NCI-H2227 treated with DMSO at 0.1 percent for 48 hours (cell line): ENCODE data around the gene KMT2B.

Experiments used
- DNase-seq: peaks from one replicate; lab custom pipeline; 2025; lab: John Stamatoyannopoulos, UW

The KMT2B gene

GRCh38 chr19:35727053-35727955 is 9.5 kb downstream of the KMT2B start:
- no peak for DNase-seq

GRCh38 chr19:35727956-35728706 is 10.3 kb downstream of the KMT2B start:
- no peak for DNase-seq

- DNase-seq = no peak
Observed at GRCh38 chr19:35729021-35729420, 11.2 kb downstream of the KMT2B start.

- DNase-seq = no peak
Observed at GRCh38 chr19:35729763-35730162, 12.0 kb downstream of the KMT2B start.

GRCh38 chr19:35730326-35730725 is 12.5 kb downstream of the KMT2B start:
- DNase-seq = no peak

- DNase-seq = no peak
Observed at GRCh38 chr19:35731353-35731752, 13.6 kb downstream of the KMT2B start.

GRCh38 chr19:35731779-35732405 is 14.1 kb downstream of the KMT2B start:
- no peak for DNase-seq

- no peak for DNase-seq
Observed at GRCh38 chr19:35732540-35733179, 14.9 kb downstream of the KMT2B start.

GRCh38 chr19:35733180-35734125 is 15.7 kb downstream of the KMT2B start:
- no peak for DNase-seq

- no peak for DNase-seq
Observed at GRCh38 chr19:35734273-35734672, 16.5 kb downstream of the KMT2B start.

GRCh38 chr19:35734889-35735288 is 17.1 kb downstream of the KMT2B start:
- no peak for DNase-seq

- DNase-seq = no peak
Observed at GRCh38 chr19:35736913-35737886, 19.4 kb downstream of the KMT2B start.

GRCh38 chr19:35738021-35738886 is 20.5 kb downstream of the KMT2B start:
- DNase-seq = no peak

GRCh38 chr19:35738887-35739229 is 21.1 kb downstream of the KMT2B start:
- DNase-seq = no peak

- peak; percentile 45 for DNase-seq
Observed at GRCh38 chr19:35739275-35740107, 21.7 kb downstream of the KMT2B start.

- DNase-seq = no peak
Observed at GRCh38 chr19:35740108-35740422, 22.3 kb downstream of the KMT2B start.

- DNase-seq = peak; percentile 100
Observed at GRCh38 chr19:35740423-35741202, 22.8 kb downstream of the KMT2B start.

- no peak for DNase-seq
Observed at GRCh38 chr19:35741203-35741515, 23.4 kb downstream of the KMT2B start.
